Cardiac fibroblast (primary cell): ENCODE measurements around the gene CABLES1.

Experiments
- DNase-seq, 2 donors: peaks; one replicate each; pipeline versions ENCODE4 v3.0.0 to v3.0.0-alpha.2; 2010; ENCODE audit warnings: low read depth in 2 of 2
- H3K4me3 ChIP-seq, 2 donors: replicated peaks in 1 of 2; 1 replicate in 1 of 2; 2 replicates in 1 of 2; pipeline ENCODE4 v1.5.1; 2011; ENCODE audit warnings: low read depth in 2 of 2, low read length in 2 of 2, mild to moderate bottlenecking in 2 of 2, moderate library complexity in 1 of 2
- CTCF ChIP-seq: IDR thresholded peaks from one replicate; pipeline ENCODE4 v1.5.1; 2011; ENCODE audit warnings: low read depth, mild to moderate bottlenecking, low read length, inconsistent platforms

The CABLES1 gene

GRCh38 chr18:23127090-23127489, 8.2 kb upstream of the CABLES1 start:
- TF ChIP-seq CTCF = no peak
- no peak overlapping the region for H3K4me3 ChIP-seq
- peak in 1 of 2 donors; percentile 49 for DNase-seq

GRCh38 chr18:23129355-23130002, 5.8 kb upstream of the CABLES1 start:
- no peak for DNase-seq
- no peak overlapping the region for H3K4me3 ChIP-seq
- no peak for TF ChIP-seq CTCF

GRCh38 chr18:23131693-23132319, 3.5 kb upstream of the CABLES1 start:
- peak; percentile 91 for DNase-seq
- peak; percentile 68 for TF ChIP-seq CTCF
- H3K4me3 ChIP-seq = no peak overlapping the region

GRCh38 chr18:23133860-23134779, 1.2 kb upstream of the CABLES1 start:
- no peak for TF ChIP-seq CTCF
- H3K4me3 ChIP-seq = no peak overlapping the region
- DNase-seq = no peak

- peak overlapping the region; percentile 62 to 70 for H3K4me3 ChIP-seq
- peak in 1 of 2 donors; percentile 46 for DNase-seq
- TF ChIP-seq CTCF = no peak
Measured at GRCh38 chr18:23135550-23136325, 453 bp downstream of the CABLES1 start.
